GM19397 (cell line): Measurements from ENCODE around the gene NDUFAF5.

Experiments used
- ATAC-seq: cut with Tn5 transposase; IDR thresholded peaks from one replicate; pipeline ENCODE4 v1.9.1; 2021; ENCODE audit warnings: mild to moderate bottlenecking, moderate library complexity; ENCODE audit not compliant: unreplicated experiment

The NDUFAF5 gene

DNA sequence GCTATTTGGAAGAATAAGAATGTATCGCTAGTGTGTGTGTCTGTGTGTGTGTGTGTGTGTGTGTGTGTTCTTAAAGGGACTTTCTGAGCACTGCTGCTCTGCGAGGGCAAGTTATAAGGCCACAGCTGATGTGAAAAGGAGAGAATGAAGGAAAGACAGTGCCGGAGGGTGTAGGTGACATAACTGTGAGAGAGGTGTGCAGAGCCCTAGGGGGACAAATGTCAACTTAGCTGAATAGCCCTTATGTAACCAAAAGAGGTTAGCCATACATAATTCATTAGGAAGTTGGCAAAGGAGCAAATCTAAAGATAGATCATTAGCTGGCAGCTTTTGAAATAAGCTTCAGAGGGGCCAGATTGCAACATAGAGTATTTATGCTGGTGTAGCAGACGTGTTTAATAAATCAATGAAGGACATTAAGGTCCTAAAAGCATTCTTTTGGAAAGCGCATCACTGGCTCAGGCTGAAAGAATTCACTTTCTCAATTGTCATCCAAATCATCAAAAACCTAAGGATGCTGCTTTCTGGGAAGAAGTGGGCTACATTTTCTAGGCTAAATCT lies 81.0 kb downstream of the NDUFAF5 start:
- no peak for ATAC-seq

DNA sequence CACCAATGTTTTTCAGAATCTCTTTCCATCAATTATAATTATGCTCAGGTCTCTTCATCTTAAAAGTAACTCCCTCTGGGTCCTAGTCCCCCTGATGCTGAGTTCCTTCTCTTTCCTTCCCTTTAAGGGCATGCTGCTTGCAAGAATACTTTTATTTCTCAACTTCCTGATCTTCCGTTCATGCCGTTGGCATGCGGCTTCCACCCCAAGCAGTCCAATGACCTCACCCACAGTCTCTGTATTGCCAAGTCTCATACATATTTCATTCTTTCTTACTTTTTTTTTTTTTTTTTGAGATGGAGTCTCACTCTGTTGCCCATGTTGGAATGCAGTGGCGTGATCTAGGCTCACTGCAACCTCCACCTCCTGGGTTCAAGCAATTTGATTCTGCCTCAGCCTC lies 83.5 kb downstream of the NDUFAF5 start:
- no peak for ATAC-seq

DNA sequence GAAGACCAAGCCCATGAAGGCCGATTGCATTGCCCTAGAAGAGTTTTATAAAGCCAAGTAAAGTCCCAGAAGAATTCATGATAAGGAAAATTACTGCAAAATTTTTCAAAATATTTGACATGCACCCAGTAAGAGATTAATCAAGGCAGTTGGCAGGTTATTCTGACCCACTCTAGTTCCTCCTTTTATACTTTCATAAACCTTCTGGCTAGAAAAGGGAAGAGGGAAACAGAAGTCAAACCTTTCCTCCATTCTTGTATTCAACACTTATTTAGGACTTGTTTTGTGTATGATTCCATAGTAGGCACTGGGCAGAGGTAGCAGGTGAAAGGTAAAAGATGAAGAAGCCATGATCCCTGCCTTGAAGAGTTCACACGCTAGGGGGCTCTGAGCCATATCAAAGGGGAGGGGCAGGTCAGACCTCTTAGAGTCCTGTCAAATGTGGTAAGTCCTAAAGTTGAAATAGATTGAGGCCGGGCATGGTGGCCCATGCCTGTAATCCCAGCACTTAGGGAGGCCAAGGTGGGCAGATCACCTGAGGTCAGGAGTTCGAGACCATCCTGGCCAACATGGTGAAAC lies 85.4 kb downstream of the NDUFAF5 start:
- no peak for ATAC-seq
